Measurements from ENCODE around the gene DYDC2. TPM values are rescaled to one million over a fixed set of nuclear protein-coding genes. Genes with fewer than 3 reads are reported as not detected.
A peak's percentile ranks its signal among the peaks of the same experiment; 100 is the strongest.

Gene DYDC2
- not detected for total RNA-seq

- peaks cover 28 to 32% of the 10 kb centered on the region in 2 donors for H3K27me3 Mint-ChIP-seq
- DNase-seq (ENCODE audit: low spot score): no peak
Observed at GRCh38 chr10:80356563-80356988, at the start of gene DYDC2, which contains the start of gene DYDC1. DYDC2 (plus strand) TSS chr10:80356781; CDS start chr10:80362444, 5,663 bp downstream. DYDC1 (minus strand) TSS chr10:80356755; CDS start chr10:80352601, 4,154 bp downstream.

DNA sequence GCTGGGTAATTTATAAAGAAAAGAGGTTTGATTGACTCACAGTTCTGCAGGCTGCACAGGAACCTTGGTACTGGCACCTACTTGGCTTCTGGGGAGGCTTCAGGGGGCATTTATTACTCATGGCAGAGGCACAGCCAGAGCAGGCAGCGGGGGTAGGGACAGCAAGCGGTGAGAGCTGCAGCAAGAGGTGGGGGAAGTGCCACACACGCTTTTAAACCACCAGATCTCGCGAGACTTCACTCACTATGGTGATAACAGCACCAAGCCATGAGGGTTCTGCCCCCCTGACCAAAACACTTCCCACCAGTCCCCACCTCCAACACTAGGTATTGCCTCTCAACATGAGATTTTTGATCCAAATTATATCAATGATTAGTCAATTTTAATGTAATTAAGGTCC, 43.1 kb upstream of the DYDC2 start:
- Mint-ChIP-seq H3K36me3 (no peaks in the 10 kb centered on the region), H3K4me1 (ENCODE audit: low read depth in 2 of 2) (no peaks in the 10 kb centered on the region), H3K27me3 (peaks cover 3 to 18% of the 10 kb centered on the region in 2 donors), H3K9me3 (no peaks in the 10 kb centered on the region), H3K27ac (no peak overlapping the region), H3K4me3 (no peak overlapping the region)
- DNase-seq (ENCODE audit: low spot score) (no peak), ATAC-seq (no peak)

More at GRCh38 chr10:80356563-80356988, at the start of gene DYDC2, which contains the start of gene DYDC1:
- Mint-ChIP-seq H3K4me1 (ENCODE audit: low read depth in 2 of 2) (peaks cover 0 to 6% of the 10 kb centered on the region in 2 donors), H3K4me3 (peak within 1 kb of the TSS; percentile 64), H3K27ac (no peak within 1 kb of the TSS), H3K9me3 (no peaks in the 10 kb centered on the region), H3K36me3 (no peaks in the 10 kb centered on the region)
- ATAC-seq: peak; percentile 73 to 82

GRCh38 chr10:80315391-80315790, 41.2 kb upstream of the DYDC2 start:
- ATAC-seq (peak in 1 of 2 donors; percentile 52), DNase-seq (ENCODE audit: low spot score) (no peak)
- peaks cover 3 to 28% of the 10 kb centered on the region in 2 donors for H3K27me3 Mint-ChIP-seq
- no peaks in the 10 kb centered on the region for H3K9me3 Mint-ChIP-seq
- no peak overlapping the region for H3K27ac Mint-ChIP-seq
- H3K36me3 Mint-ChIP-seq: no peaks in the 10 kb centered on the region
- H3K4me1 Mint-ChIP-seq (ENCODE audit: low read depth in 2 of 2): no peaks in the 10 kb centered on the region
- H3K4me3 Mint-ChIP-seq: no peak overlapping the region

DNA sequence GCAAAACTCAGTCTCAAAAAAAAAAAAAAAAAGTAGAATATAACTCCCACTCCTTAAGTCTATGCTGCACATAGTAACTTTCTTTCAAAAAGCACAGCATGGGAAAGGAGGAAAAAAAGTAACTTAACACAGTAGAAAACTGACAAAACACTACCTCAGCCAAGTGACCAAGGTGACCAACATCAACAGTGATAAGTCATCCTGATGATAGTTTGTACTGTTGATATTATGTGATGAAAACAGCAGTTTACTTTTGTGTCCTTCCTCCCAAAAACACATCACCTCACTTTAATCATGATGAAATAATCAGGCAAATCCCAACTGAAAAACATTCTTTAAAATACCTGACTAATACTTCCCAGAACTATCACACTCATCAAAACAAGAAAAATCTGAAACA, 37.8 kb upstream of the DYDC2 start:
- H3K4me3 Mint-ChIP-seq: no peak overlapping the region
- H3K27ac Mint-ChIP-seq: no peak overlapping the region
- no peaks in the 10 kb centered on the region for H3K4me1 Mint-ChIP-seq (ENCODE audit: low read depth in 2 of 2)
- ATAC-seq (no peak), DNase-seq (ENCODE audit: low spot score) (no peak)
- no peaks in the 10 kb centered on the region for H3K36me3 Mint-ChIP-seq
- H3K9me3 Mint-ChIP-seq: no peaks in the 10 kb centered on the region
- H3K27me3 Mint-ChIP-seq: peaks cover 0 to 18% of the 10 kb centered on the region in 2 donors

DNA sequence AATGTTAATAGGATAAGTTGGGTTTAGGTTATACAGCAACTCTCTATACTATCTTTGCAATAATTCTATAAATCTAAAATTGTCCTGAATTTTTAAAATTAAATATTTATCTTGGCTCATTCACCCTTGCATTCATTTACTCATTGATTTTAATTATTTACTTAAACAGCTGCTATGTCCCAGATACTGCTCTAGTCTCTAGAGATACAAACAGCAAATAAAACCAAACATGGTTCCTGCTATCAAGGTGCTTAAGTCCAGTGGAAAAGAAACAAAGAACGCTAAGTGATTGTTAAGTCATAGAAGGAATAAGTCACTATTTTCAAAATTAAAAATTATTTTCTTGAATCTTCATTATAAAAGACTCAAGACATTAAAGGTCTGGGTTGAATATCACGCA, 37.3 kb upstream of the DYDC2 start:
- Mint-ChIP-seq H3K36me3 (no peaks in the 10 kb centered on the region), H3K27me3 (peaks cover 2 to 18% of the 10 kb centered on the region in 2 donors), H3K9me3 (no peaks in the 10 kb centered on the region), H3K4me1 (ENCODE audit: low read depth in 2 of 2) (no peaks in the 10 kb centered on the region), H3K4me3 (no peak overlapping the region), H3K27ac (no peak overlapping the region)
- ATAC-seq (no peak), DNase-seq (ENCODE audit: low spot score) (no peak)

- H3K4me1 Mint-ChIP-seq (ENCODE audit: low read depth in 2 of 2): no peaks in the 10 kb centered on the region
- DNase-seq (ENCODE audit: low spot score): no peak
- no peak overlapping the region for H3K27ac Mint-ChIP-seq
Observed at GRCh38 chr10:80319725-80320290, 36.8 kb upstream of the DYDC2 start.

DNA sequence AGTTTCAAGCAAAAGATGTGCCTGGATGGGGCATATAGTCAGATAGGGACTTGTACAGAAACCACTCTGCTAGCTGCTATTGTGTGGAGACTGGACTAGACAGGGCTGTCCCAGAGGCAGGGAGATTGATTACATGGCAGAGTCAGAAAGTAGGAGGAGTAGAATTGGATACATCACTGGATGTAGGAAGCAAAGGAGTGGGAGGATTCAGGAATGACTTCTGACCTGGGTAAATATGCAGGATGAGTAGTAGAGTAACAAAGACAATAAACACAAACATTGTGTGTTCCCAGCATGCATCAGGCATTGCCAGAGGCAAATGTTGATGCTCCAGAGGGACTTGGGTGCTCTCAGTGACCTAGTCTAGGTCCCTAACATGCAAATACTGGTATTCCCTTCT, 36.2 kb upstream of the DYDC2 start:
- no peaks in the 10 kb centered on the region for H3K9me3 Mint-ChIP-seq
- no peak for DNase-seq (ENCODE audit: low spot score)
- no peak overlapping the region for H3K27ac Mint-ChIP-seq
- peak in 1 of 2 donors; percentile 45 for ATAC-seq
- H3K4me3 Mint-ChIP-seq: no peak overlapping the region
- H3K4me1 Mint-ChIP-seq (ENCODE audit: low read depth in 2 of 2): no peaks in the 10 kb centered on the region
- peaks cover 2 to 18% of the 10 kb centered on the region in 2 donors for H3K27me3 Mint-ChIP-seq
- no peaks in the 10 kb centered on the region for H3K36me3 Mint-ChIP-seq

More at GRCh38 chr10:80319725-80320290, 36.8 kb upstream of the DYDC2 start:
- Mint-ChIP-seq H3K36me3 (no peaks in the 10 kb centered on the region), H3K27me3 (peaks cover 2 to 18% of the 10 kb centered on the region in 2 donors), H3K9me3 (no peaks in the 10 kb centered on the region), H3K4me3 (no peak overlapping the region)
- peak in 1 of 2 donors; percentile 36 for ATAC-seq

GRCh38 chr10:80321183-80321582, 35.4 kb upstream of the DYDC2 start:
- Mint-ChIP-seq H3K4me3 (no peak overlapping the region), H3K27ac (no peak overlapping the region), H3K36me3 (no peaks in the 10 kb centered on the region), H3K9me3 (no peaks in the 10 kb centered on the region), H3K4me1 (ENCODE audit: low read depth in 2 of 2) (no peaks in the 10 kb centered on the region), H3K27me3 (peaks cover 2 to 18% of the 10 kb centered on the region in 2 donors)
- ATAC-seq (no peak), DNase-seq (ENCODE audit: low spot score) (no peak)

DNA sequence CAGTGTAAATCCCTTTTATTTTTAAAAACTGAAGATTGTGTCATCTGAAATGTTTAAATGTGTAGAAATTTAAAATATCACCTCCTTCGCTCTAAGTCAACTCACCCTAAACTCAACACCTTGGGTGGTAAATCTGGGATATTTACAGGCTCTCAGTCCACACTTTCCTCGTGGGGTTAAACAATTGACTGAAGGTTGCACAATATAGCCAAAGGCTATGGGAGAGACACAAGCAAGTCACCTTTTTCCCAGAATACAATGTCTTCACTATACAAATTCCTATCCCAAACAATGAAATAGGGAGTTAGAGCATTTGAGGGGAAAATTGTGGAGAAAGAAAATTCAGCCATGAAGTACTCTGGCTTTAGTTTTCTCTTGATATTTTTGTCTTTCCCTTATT, 34.4 kb upstream of the DYDC2 start:
- no peak overlapping the region for H3K4me3 Mint-ChIP-seq
- no peaks in the 10 kb centered on the region for H3K36me3 Mint-ChIP-seq
- H3K4me1 Mint-ChIP-seq (ENCODE audit: low read depth in 2 of 2): no peaks in the 10 kb centered on the region
- peaks cover 2 to 18% of the 10 kb centered on the region in 2 donors for H3K27me3 Mint-ChIP-seq
- H3K9me3 Mint-ChIP-seq: no peaks in the 10 kb centered on the region
- H3K27ac Mint-ChIP-seq: no peak overlapping the region
- DNase-seq (ENCODE audit: low spot score): no peak
- no peak for ATAC-seq

GRCh38 chr10:80322711-80323110, 33.9 kb upstream of the DYDC2 start:
- no peaks in the 10 kb centered on the region for H3K9me3 Mint-ChIP-seq
- DNase-seq (ENCODE audit: low spot score) (no peak), ATAC-seq (no peak)
- H3K4me1 Mint-ChIP-seq (ENCODE audit: low read depth in 2 of 2): no peaks in the 10 kb centered on the region
- no peaks in the 10 kb centered on the region for H3K36me3 Mint-ChIP-seq
- peaks cover 2 to 15% of the 10 kb centered on the region in 2 donors for H3K27me3 Mint-ChIP-seq
- H3K27ac Mint-ChIP-seq: no peak overlapping the region
- no peak overlapping the region for H3K4me3 Mint-ChIP-seq

DNA sequence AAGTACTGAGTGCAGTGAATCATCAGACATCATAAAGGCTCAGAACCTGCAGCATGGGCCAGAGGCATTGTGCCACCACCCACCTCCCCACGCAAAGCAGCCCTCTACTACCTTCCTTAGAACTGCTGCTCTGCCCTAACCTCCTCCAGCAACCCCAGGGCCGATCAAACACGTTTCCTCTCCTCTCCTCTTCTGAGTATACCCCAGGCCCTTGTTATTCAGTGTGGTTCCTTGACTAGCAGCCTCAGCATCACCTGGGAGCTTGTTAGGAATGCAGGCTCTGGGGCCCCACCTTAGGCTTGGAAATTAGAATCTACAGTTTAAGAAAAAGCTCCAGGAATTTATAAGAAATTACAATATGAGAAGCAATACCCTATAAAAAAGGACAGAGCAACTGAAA, 33.3 kb upstream of the DYDC2 start:
- H3K9me3 Mint-ChIP-seq: no peaks in the 10 kb centered on the region
- H3K27me3 Mint-ChIP-seq: peaks cover 2 to 12% of the 10 kb centered on the region in 2 donors
- no peak overlapping the region for H3K4me3 Mint-ChIP-seq

GRCh38 chr10:80324086-80324485, 32.5 kb upstream of the DYDC2 start:
- ATAC-seq (no peak), DNase-seq (ENCODE audit: low spot score) (no peak)
- Mint-ChIP-seq H3K4me3 (no peak overlapping the region), H3K4me1 (ENCODE audit: low read depth in 2 of 2) (no peaks in the 10 kb centered on the region), H3K27ac (no peak overlapping the region), H3K36me3 (no peaks in the 10 kb centered on the region), H3K9me3 (no peaks in the 10 kb centered on the region), H3K27me3 (peaks cover 2 to 12% of the 10 kb centered on the region in 2 donors)

More for the DNA sequence above, 33.3 kb upstream of the DYDC2 start:
- no peaks in the 10 kb centered on the region for H3K4me1 Mint-ChIP-seq (ENCODE audit: low read depth in 2 of 2)
- H3K36me3 Mint-ChIP-seq: no peaks in the 10 kb centered on the region
- DNase-seq (ENCODE audit: low spot score): no peak
- ATAC-seq: no peak
- H3K27ac Mint-ChIP-seq: no peak overlapping the region

- no peaks in the 10 kb centered on the region for H3K36me3 Mint-ChIP-seq
- no peaks in the 10 kb centered on the region for H3K9me3 Mint-ChIP-seq
- peaks cover 2 to 7% of the 10 kb centered on the region in 2 donors for H3K27me3 Mint-ChIP-seq
- H3K4me3 Mint-ChIP-seq: no peak overlapping the region
- DNase-seq (ENCODE audit: low spot score) (no peak), ATAC-seq (no peak)
- H3K27ac Mint-ChIP-seq: no peak overlapping the region
- no peaks in the 10 kb centered on the region for H3K4me1 Mint-ChIP-seq (ENCODE audit: low read depth in 2 of 2)
Observed at GRCh38 chr10:80324891-80325364, 31.7 kb upstream of the DYDC2 start.

- Mint-ChIP-seq H3K4me1 (ENCODE audit: low read depth in 2 of 2) (no peaks in the 10 kb centered on the region), H3K4me3 (no peak overlapping the region), H3K27ac (no peak overlapping the region), H3K27me3 (peaks cover 8 to 13% of the 10 kb centered on the region in 2 donors), H3K9me3 (no peaks in the 10 kb centered on the region), H3K36me3 (no peaks in the 10 kb centered on the region)
- no peak for DNase-seq (ENCODE audit: low spot score)
- ATAC-seq: peak in 1 of 2 donors; percentile 53
Observed at GRCh38 chr10:80333983-80334382, 22.6 kb upstream of the DYDC2 start.
